ENCODE measurements around the gene RLF. TPM values are rescaled to one million over a fixed set of nuclear protein-coding genes. Genes with fewer than 3 reads are reported as not detected.

RLF gene
- total RNA-seq, 1 experiment from 2014 or later = 15.1 TPM

GRCh38 chr1:40221977-40222772, 61.0 kb downstream of the RLF start:
- POLR2A ChIA-PET (ENCODE audit: unreplicated experiment) = no interaction called here
- H3K4me2 ChIP-seq (ENCODE audit: low read length) = no peak overlapping the region
- CTCF ChIA-PET = no interaction called here
- intact Hi-C loops (cut with micrococcal nuclease) = no loop called here
- ATAC-seq = no peak
- no TSS peak for BruUV-seq (replicated peaks)
- H3K4me1 ChIP-seq (ENCODE audit: insufficient read depth, low read length) = no peaks in the 10 kb centered on the region
- no peak overlapping the region for H2AFZ ChIP-seq (ENCODE audit: low read length)
- no peaks in the 10 kb centered on the region for H3K79me2 ChIP-seq (ENCODE audit: low read length)
- H3K9me3 ChIP-seq (ENCODE audit: low read length) = no peaks in the 10 kb centered on the region
- no peaks in the 10 kb centered on the region for H3K27me3 ChIP-seq (ENCODE audit: low read length)
- DNase-seq = no peak
- no peaks in the 10 kb centered on the region for H3F3A ChIP-seq (ENCODE audit: low read length, unreplicated experiment)
- H3K4me3 ChIP-seq (ENCODE audit: low read length) = no peak overlapping the region
- no peak overlapping the region for H3K27ac ChIP-seq (ENCODE audit: low read length)
- H3K9me2 ChIP-seq (replicated peaks; ENCODE audit: low read length) = no peaks in the 10 kb centered on the region
- no peaks in the 10 kb centered on the region for H4K20me1 ChIP-seq (ENCODE audit: low read length)
- no peak for TF ChIP-seq EZH2 (IDR thresholded peaks at IDR 0.05; ENCODE audit: low read length, unreplicated experiment)
- TF ChIP-seq CTCF (conservative IDR thresholded peaks at IDR 0.05; ENCODE audit: low read depth, low read length) = no peak
- TF ChIP-seq EZH2phosphoT487 (IDR thresholded peaks at IDR 0.05; ENCODE audit: borderline replicate concordance, low read length) = no peak
- no peak overlapping the region for H3K9ac ChIP-seq (ENCODE audit: low read length)
- peaks cover 14% of the 10 kb centered on the region; the same call in 1 of the 2 replicates for H3K36me3 ChIP-seq (ENCODE audit: low read depth, low read length)

GRCh38 chr1:40224040-40224439, 62.9 kb downstream of the RLF start:
- ATAC-seq (no peak), DNase-seq (no peak)
- Histone ChIP-seq H3K9me3 (ENCODE audit: low read length) (no peaks in the 10 kb centered on the region), H3F3A (ENCODE audit: low read length, unreplicated experiment) (no peaks in the 10 kb centered on the region), H3K9ac (ENCODE audit: low read length) (no peak overlapping the region), H3K4me3 (ENCODE audit: low read length) (no peak overlapping the region), H3K36me3 (ENCODE audit: low read depth, low read length) (peaks cover 14% of the 10 kb centered on the region; the same call in 1 of the 2 replicates), H3K4me2 (ENCODE audit: low read length) (no peak overlapping the region), H3K79me2 (ENCODE audit: low read length) (no peaks in the 10 kb centered on the region), H4K20me1 (ENCODE audit: low read length) (no peaks in the 10 kb centered on the region), H3K27ac (ENCODE audit: low read length) (no peak overlapping the region), H3K9me2 (replicated peaks; ENCODE audit: low read length) (no peaks in the 10 kb centered on the region), H3K27me3 (ENCODE audit: low read length) (no peaks in the 10 kb centered on the region), H3K4me1 (ENCODE audit: insufficient read depth, low read length) (no peaks in the 10 kb centered on the region), H2AFZ (ENCODE audit: low read length) (no peak overlapping the region)
- CTCF ChIA-PET = interaction anchor here (1.0 kb wide), 1 partner anchor 80 kb away, joined by 12 read pairs; no protein-coding TSS in a partner anchor
- POLR2A ChIA-PET (ENCODE audit: unreplicated experiment) = interaction anchor here (0.6 kb wide), 1 partner anchor 117 kb away, joined by 9 read pairs; no protein-coding TSS in a partner anchor
- BruUV-seq (replicated peaks) = no TSS peak
- no peak for TF ChIP-seq CTCF (conservative IDR thresholded peaks at IDR 0.05; ENCODE audit: low read depth, low read length)
- TF ChIP-seq EZH2 (IDR thresholded peaks at IDR 0.05; ENCODE audit: low read length, unreplicated experiment) = no peak
- TF ChIP-seq EZH2phosphoT487 (IDR thresholded peaks at IDR 0.05; ENCODE audit: borderline replicate concordance, low read length) = no peak
- intact Hi-C loops (cut with micrococcal nuclease) = no loop called here

GRCh38 chr1:40226192-40226591, 65.0 kb downstream of the RLF start:
- ATAC-seq (no peak), DNase-seq (no peak)
- H2AFZ ChIP-seq (ENCODE audit: low read length) = no peak overlapping the region
- H3K4me3 ChIP-seq (ENCODE audit: low read length) = no peak overlapping the region
- no peak overlapping the region for H3K4me2 ChIP-seq (ENCODE audit: low read length)
- H3K4me1 ChIP-seq (ENCODE audit: insufficient read depth, low read length) = no peaks in the 10 kb centered on the region
- no peaks in the 10 kb centered on the region; the same call in 1 of the 2 replicates for H3K79me2 ChIP-seq (ENCODE audit: low read length)
- no peaks in the 10 kb centered on the region for H3K9me2 ChIP-seq (replicated peaks; ENCODE audit: low read length)
- H3K9ac ChIP-seq (ENCODE audit: low read length) = no peak overlapping the region
- BruUV-seq (replicated peaks) = no TSS peak
- POLR2A ChIA-PET (ENCODE audit: unreplicated experiment) = no interaction called here
- H3F3A ChIP-seq (ENCODE audit: low read length, unreplicated experiment) = no peaks in the 10 kb centered on the region
- TF ChIP-seq CTCF (conservative IDR thresholded peaks at IDR 0.05; ENCODE audit: low read depth, low read length) (no peak), EZH2phosphoT487 (IDR thresholded peaks at IDR 0.05; ENCODE audit: borderline replicate concordance, low read length) (no peak), EZH2 (IDR thresholded peaks at IDR 0.05; ENCODE audit: low read length, unreplicated experiment) (no peak)
- CTCF ChIA-PET = no interaction called here
- H3K27ac ChIP-seq (ENCODE audit: low read length) = no peak overlapping the region
- H4K20me1 ChIP-seq (ENCODE audit: low read length) = no peaks in the 10 kb centered on the region
- no peaks in the 10 kb centered on the region for H3K27me3 ChIP-seq (ENCODE audit: low read length)
- intact Hi-C loops (cut with micrococcal nuclease) = no loop called here
- H3K36me3 ChIP-seq (ENCODE audit: low read depth, low read length) = peaks cover 10% of the 10 kb centered on the region; the same call in 1 of the 2 replicates
- H3K9me3 ChIP-seq (ENCODE audit: low read length) = no peaks in the 10 kb centered on the region

Data from PC-3 (cell line).